Colonic mucosa (tissue), 4 donors: ENCODE measurements around the gene TRIM56. TPM values are rescaled to one million over a fixed set of nuclear protein-coding genes. Genes with fewer than 3 reads are reported as not detected.
"Not testable (repeated sequence)": the region's sequence is repeated elsewhere in the genome, so short reads cannot be mapped to it uniquely, and the experiment has no call there.

Experiments used
- DNase-seq: peaks from one replicate; pipeline ENCODE4 v3.0.0-alpha.2; 2020
- H3K27ac ChIP-seq: fragments of 200-600 bp; one replicate; pipeline ENCODE4 v1.8.0; 2021
- H3K27me3 ChIP-seq: fragments of 200-600 bp; one replicate; pipeline ENCODE4 v1.8.0; 2021
- H3K36me3 ChIP-seq: fragments of 200-600 bp; one replicate; pipeline ENCODE4 v1.8.0; 2021
- H3K4me1 ChIP-seq: fragments of 200-600 bp; one replicate; pipeline ENCODE4 v1.8.0; 2021; ENCODE audit warnings: mild to moderate bottlenecking
- H3K4me3 ChIP-seq: fragments of 200-600 bp; one replicate; pipeline ENCODE4 v1.8.0; 2021
- H3K9ac ChIP-seq, 2 donors: one replicate each; pipeline ENCODE4 v1.7.0; 2013; ENCODE audit warnings: control low read depth in 2 of 2, low read depth in 2 of 2, low read length in 2 of 2
- H3K9me3 ChIP-seq: fragments of 200-600 bp; one replicate; pipeline ENCODE4 v1.8.0; 2021
- CTCF ChIP-seq: fragments of 200-600 bp; IDR thresholded peaks from one replicate; pipeline ENCODE4 v1.8.0; 2022; ENCODE audit warnings: antibody characterized with exemption, mild to moderate bottlenecking
- intact Hi-C: fragments of 100-400 bp; cut with DNase I; formaldehyde crosslinking; loops from one replicate; pipeline ENCODE4 v1.14.1; 2022
- total RNA-seq, 2 donors: library from RNA; stranded (reverse); fragmentation: NEBNext Ultra II Directional in 1 of 2; extraction: Animal tissue kit (Norgen Biotek cat#: 25700) in 1 of 2; gene quantifications; one replicate each; pipeline ENCODE4 v1.2.1, GENCODE V29; 2021
- donor health status: healthy.
- donor health status: DM: no; HTN: no; CAD: no.
- donor health status: DM: no; HTN: no; CAD: no.

Gene TRIM56
- total RNA-seq, 2 donors from 2014 or later, result 33.7 to 47.9 TPM

- intact Hi-C loops, result no loop called here
- H3K9ac ChIP-seq, result no peak overlapping the region
- H3K27me3 ChIP-seq, result no peaks in the 10 kb centered on the region
- H3K4me1 ChIP-seq, result no peaks in the 10 kb centered on the region
- no peak overlapping the region for H3K4me3 ChIP-seq
- H3K9me3 ChIP-seq, result no peaks in the 10 kb centered on the region
- no peaks in the 10 kb centered on the region for H3K36me3 ChIP-seq
- H3K27ac ChIP-seq, result no peak overlapping the region
- DNase-seq, result no peak
- no peak for TF ChIP-seq CTCF
Observed at GRCh38 chr7:101066141-101066832, 19.0 kb upstream of the TRIM56 start.

GRCh38 chr7:101066833-101067177 lies 18.5 kb upstream of the TRIM56 start:
- Histone ChIP-seq H3K36me3 (no peaks in the 10 kb centered on the region), H3K27me3 (no peaks in the 10 kb centered on the region), H3K4me3 (no peak overlapping the region), H3K4me1 (no peaks in the 10 kb centered on the region), H3K9me3 (no peaks in the 10 kb centered on the region), H3K9ac (no peak overlapping the region), H3K27ac (no peak overlapping the region)
- no peak for DNase-seq
- no peak for TF ChIP-seq CTCF
- intact Hi-C loops, result no loop called here

- Histone ChIP-seq H3K27ac (no peak overlapping the region), H3K9ac (no peak overlapping the region), H3K4me1 (no peaks in the 10 kb centered on the region), H3K4me3 (no peak overlapping the region), H3K9me3 (no peaks in the 10 kb centered on the region), H3K36me3 (no peaks in the 10 kb centered on the region), H3K27me3 (no peaks in the 10 kb centered on the region)
- no peak for TF ChIP-seq CTCF
- DNase-seq, result no peak
- intact Hi-C loops, result no loop called here
Observed at GRCh38 chr7:101068401-101068800, 16.9 kb upstream of the TRIM56 start.

- H3K4me3 ChIP-seq, intact Hi-C loops, DNase-seq, H3K9ac ChIP-seq, H3K27me3 ChIP-seq, H3K27ac ChIP-seq, H3K9me3 ChIP-seq, H3K4me1 ChIP-seq, H3K36me3 ChIP-seq: not testable (repeated sequence)
Observed at GRCh38 chr7:101071362-101072104, 13.7 kb upstream of the TRIM56 start.

GRCh38 chr7:101075646-101076045 lies 9.6 kb upstream of the TRIM56 start:
- no peaks in the 10 kb centered on the region for H3K9me3 ChIP-seq
- intact Hi-C loops, result loop anchor here (5.0 kb wide), 1 partner anchor 178 kb away; the partner anchor contains the start of gene ACHE
- no peaks in the 10 kb centered on the region for H3K36me3 ChIP-seq
- no peak overlapping the region for H3K27ac ChIP-seq
- DNase-seq, result no peak
- no peaks in the 10 kb centered on the region for H3K4me1 ChIP-seq
- H3K27me3 ChIP-seq, result no peaks in the 10 kb centered on the region
- no peak overlapping the region for H3K9ac ChIP-seq
- no peak overlapping the region for H3K4me3 ChIP-seq
- TF ChIP-seq CTCF, result no peak

- not testable (repeated sequence) for H3K9me3 ChIP-seq, DNase-seq
- intact Hi-C loops, result loop anchor here (5.0 kb wide), 1 partner anchor 179 kb away; the partner anchor contains the start of gene ACHE
Observed at GRCh38 chr7:101076183-101076582, 9.1 kb upstream of the TRIM56 start.

More at GRCh38 chr7:101076183-101076582, 9.1 kb upstream of the TRIM56 start:
- H3K36me3 ChIP-seq, H3K27me3 ChIP-seq, H3K4me1 ChIP-seq, H3K27ac ChIP-seq, H3K4me3 ChIP-seq, H3K9ac ChIP-seq: not testable (repeated sequence)
